ENCODE results near the gene VENTX. TPM values are rescaled to one million over a fixed set of nuclear protein-coding genes. Genes with fewer than 3 reads are reported as not detected.

The VENTX gene
- polyA plus RNA-seq, 1 donor (not counting 4 experiments of a cell fraction or from before 2014, with no cell fraction given): not detected

DNA sequence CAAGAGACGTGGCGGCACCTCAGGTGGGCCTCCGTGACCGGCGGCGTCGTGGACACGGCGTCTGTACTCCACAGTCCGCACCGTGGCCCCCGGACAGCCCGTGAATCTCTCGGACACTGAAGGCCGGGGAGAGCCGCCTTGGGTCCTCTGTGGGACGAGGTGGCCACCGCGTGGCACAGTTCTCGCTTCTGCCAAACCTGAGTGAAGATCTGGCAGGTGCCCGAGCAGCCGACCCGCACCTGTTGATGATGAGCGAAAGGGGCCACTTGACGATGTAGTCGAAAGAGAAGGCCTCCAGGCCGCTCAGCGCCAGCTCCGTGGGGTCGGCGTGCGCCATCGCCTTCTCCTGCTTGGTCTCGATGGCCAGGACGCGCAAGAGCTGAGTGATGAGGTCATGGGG, 47.6 kb downstream of the VENTX start:
- Histone ChIP-seq H2AFZ (ENCODE audit: control insufficient read depth, low read length) (no peak overlapping the region), H3K9ac (ENCODE audit: control insufficient read depth, extremely low read depth, insufficient read depth, low read length) (no peak overlapping the region), H3K4me2 (ENCODE audit: control insufficient read depth, extremely low read depth, insufficient read depth, low read depth, low read length) (no peak overlapping the region), H3K36me3 (ENCODE audit: control insufficient read depth in 2 of 2, extremely low read depth in 1 of 2, insufficient read depth in 2 of 2, low read length in 2 of 2) (peaks cover 35 to 45% of the 10 kb centered on the region in 2 experiments), H3K27ac (ENCODE audit: control insufficient read depth, insufficient read depth, low read length) (no peak overlapping the region), H3K9me1 (ENCODE audit: control insufficient read depth, extremely low read depth, insufficient read depth, low read length) (no peaks in the 10 kb centered on the region), H3K9me3 (ENCODE audit: control insufficient read depth, low read depth, low read length) (no peaks in the 10 kb centered on the region), H3K4me1 (ENCODE audit: control insufficient read depth, extremely low read depth, insufficient read depth, low read length) (no peaks in the 10 kb centered on the region), H3K27me3 (ENCODE audit: control insufficient read depth, extremely low read depth, insufficient read depth, low read length) (no peaks in the 10 kb centered on the region), H3K79me2 (ENCODE audit: control insufficient read depth, insufficient read depth, low read length) (no peaks in the 10 kb centered on the region), H3K4me3 (ENCODE audit: control insufficient read depth in 2 of 3, extremely low read depth in 1 of 3, insufficient read depth in 2 of 3, low read depth in 1 of 3, low read length in 3 of 3) (no peak overlapping the region), H4K20me1 (ENCODE audit: control insufficient read depth, extremely low read depth, insufficient read depth, low read length) (no peaks in the 10 kb centered on the region)
- no peak for FAIRE-seq
- DNase-seq (ENCODE audit: low read depth, low spot score): no peak
- TF ChIP-seq, protein P1, sequence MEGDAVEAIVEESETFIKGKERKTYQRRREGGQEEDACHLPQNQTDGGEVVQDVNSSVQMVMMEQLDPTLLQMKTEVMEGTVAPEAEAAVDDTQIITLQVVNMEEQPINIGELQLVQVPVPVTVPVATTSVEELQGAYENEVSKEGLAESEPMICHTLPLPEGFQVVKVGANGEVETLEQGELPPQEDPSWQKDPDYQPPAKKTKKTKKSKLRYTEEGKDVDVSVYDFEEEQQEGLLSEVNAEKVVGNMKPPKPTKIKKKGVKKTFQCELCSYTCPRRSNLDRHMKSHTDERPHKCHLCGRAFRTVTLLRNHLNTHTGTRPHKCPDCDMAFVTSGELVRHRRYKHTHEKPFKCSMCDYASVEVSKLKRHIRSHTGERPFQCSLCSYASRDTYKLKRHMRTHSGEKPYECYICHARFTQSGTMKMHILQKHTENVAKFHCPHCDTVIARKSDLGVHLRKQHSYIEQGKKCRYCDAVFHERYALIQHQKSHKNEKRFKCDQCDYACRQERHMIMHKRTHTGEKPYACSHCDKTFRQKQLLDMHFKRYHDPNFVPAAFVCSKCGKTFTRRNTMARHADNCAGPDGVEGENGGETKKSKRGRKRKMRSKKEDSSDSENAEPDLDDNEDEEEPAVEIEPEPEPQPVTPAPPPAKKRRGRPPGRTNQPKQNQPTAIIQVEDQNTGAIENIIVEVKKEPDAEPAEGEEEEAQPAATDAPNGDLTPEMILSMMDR (optimal IDR thresholded peaks at IDR 0.05 in 1 of 3, IDR thresholded peaks at IDR 0.05 in 1 of 3, conservative IDR thresholded peaks at IDR 0.05 in 1 of 3; ENCODE audit: extremely low read depth in 1 of 3, insufficient read depth in 2 of 3, low read length in 3 of 3): no peak
- no peak for TF ChIP-seq EZH2 (IDR thresholded peaks at IDR 0.05; ENCODE audit: low read length)
- dilution Hi-C loops (cut with MboI; ENCODE audit: extremely low pct_ligation_motif_present, low sequenced_read_pairs): no loop called here

DNA sequence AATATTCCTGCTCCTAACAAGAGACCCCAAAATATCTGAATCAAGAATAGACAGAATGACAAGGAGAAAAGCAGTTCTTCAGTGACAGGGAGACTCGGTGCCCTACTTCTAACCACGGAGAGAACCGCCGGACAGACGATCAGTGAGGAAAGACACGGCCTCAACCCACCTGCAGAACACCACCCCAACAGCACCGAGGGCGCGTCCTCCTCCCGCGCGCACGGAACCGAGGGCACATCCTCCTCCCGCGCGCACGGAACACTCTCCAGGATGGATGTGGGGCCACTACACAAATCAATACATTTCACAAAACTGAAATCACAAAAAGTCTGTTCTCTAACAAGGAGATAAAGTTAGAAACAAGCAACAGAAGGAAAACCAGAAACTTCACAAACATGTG, 48.7 kb downstream of the VENTX start:
- H3K9me3 ChIP-seq (ENCODE audit: control insufficient read depth, low read depth, low read length): no peaks in the 10 kb centered on the region
- TF ChIP-seq, protein P1 (optimal IDR thresholded peaks at IDR 0.05 in 1 of 3, IDR thresholded peaks at IDR 0.05 in 1 of 3, conservative IDR thresholded peaks at IDR 0.05 in 1 of 3; ENCODE audit: extremely low read depth in 1 of 3, insufficient read depth in 2 of 3, low read length in 3 of 3): no peak
- no peak for TF ChIP-seq EZH2 (IDR thresholded peaks at IDR 0.05; ENCODE audit: low read length)
- H3K36me3 ChIP-seq (ENCODE audit: control insufficient read depth in 2 of 2, extremely low read depth in 1 of 2, insufficient read depth in 2 of 2, low read length in 2 of 2): peaks cover 37 to 47% of the 10 kb centered on the region in 2 experiments

More for the DNA sequence above, 48.7 kb downstream of the VENTX start:
- Histone ChIP-seq H3K9ac (ENCODE audit: control insufficient read depth, extremely low read depth, insufficient read depth, low read length) (no peak overlapping the region), H3K27ac (ENCODE audit: control insufficient read depth, insufficient read depth, low read length) (no peak overlapping the region), H4K20me1 (ENCODE audit: control insufficient read depth, extremely low read depth, insufficient read depth, low read length) (no peaks in the 10 kb centered on the region), H2AFZ (ENCODE audit: control insufficient read depth, low read length) (no peak overlapping the region), H3K27me3 (ENCODE audit: control insufficient read depth, extremely low read depth, insufficient read depth, low read length) (no peaks in the 10 kb centered on the region), H3K4me3 (ENCODE audit: control insufficient read depth in 2 of 3, extremely low read depth in 1 of 3, insufficient read depth in 2 of 3, low read depth in 1 of 3, low read length in 3 of 3) (no peak overlapping the region), H3K4me1 (ENCODE audit: control insufficient read depth, extremely low read depth, insufficient read depth, low read length) (no peaks in the 10 kb centered on the region), H3K79me2 (ENCODE audit: control insufficient read depth, insufficient read depth, low read length) (no peaks in the 10 kb centered on the region), H3K4me2 (ENCODE audit: control insufficient read depth, extremely low read depth, insufficient read depth, low read depth, low read length) (no peak overlapping the region), H3K9me1 (ENCODE audit: control insufficient read depth, extremely low read depth, insufficient read depth, low read length) (no peaks in the 10 kb centered on the region)
- DNase-seq (ENCODE audit: low read depth, low spot score) (no peak), FAIRE-seq (no peak)
- dilution Hi-C loops (cut with MboI; ENCODE audit: extremely low pct_ligation_motif_present, low sequenced_read_pairs): no loop called here
